Ovary (tissue), 9 donors: ENCODE data around the gene LRRTM4. TPM values are rescaled to one million over a fixed set of nuclear protein-coding genes. Genes with fewer than 3 reads are reported as not detected.

Source experiments
- DNase-seq, 5 donors: peaks; one replicate each; pipeline ENCODE4 v3.0.0-alpha.2; 2019 to 2020
- H3K27ac ChIP-seq, 2 donors: fragments of 200-600 bp; one replicate each; pipeline versions ENCODE4 v1.5.1 to v1.8.0; 2019 to 2022
- H3K27me3 ChIP-seq: fragments of 200-600 bp; one replicate; pipeline ENCODE4 v1.8.0; 2022
- H3K36me3 ChIP-seq: fragments of 200-600 bp; sonication (generic); one replicate; pipeline ENCODE4 v1.5.1; 2019
- H3K4me1 ChIP-seq: one replicate; pipeline ENCODE4 v1.8.1; 2013; ENCODE audit warnings: mild to moderate bottlenecking, moderate library complexity; ENCODE audit not compliant: insufficient read depth
- H3K4me3 ChIP-seq: fragments of 200-600 bp; sonication (generic); one replicate; pipeline ENCODE4 v1.5.1; 2017
- H3K9me3 ChIP-seq, 2 donors: fragments of 200-600 bp in 1 of 2; sonication (generic) in 1 of 2; one replicate each; pipeline versions ENCODE4 v1.5.1 to v1.8.1; 2013 to 2019; ENCODE audit warnings: mild to moderate bottlenecking in 1 of 2, moderate library complexity in 1 of 2
- CTCF ChIP-seq, 3 donors: fragments of 450-650 bp in 2 of 3; fragments of 200-600 bp in 1 of 3; IDR thresholded peaks; one replicate each; pipeline versions ENCODE4 v1.5.1 to v1.8.0; 2016 to 2022; ENCODE audit warnings: antibody characterized with exemption in 3 of 3, mild to moderate bottlenecking in 1 of 3
- EP300 ChIP-seq: sonication (generic); formaldehyde crosslinking; IDR thresholded peaks from one replicate; pipeline ENCODE4 v1.6.1; 2017; ENCODE audit warnings: antibody characterized with exemption
- POLR2A ChIP-seq: fragments of 450-650 bp; IDR thresholded peaks from one replicate; pipeline ENCODE4 v1.6.1; 2017; ENCODE audit warnings: antibody characterized with exemption, mild to moderate bottlenecking, moderate library complexity
- WGBS, 3 donors: extraction: QIAGEN DNeasy Blood & Tissue Kit in 1 of 3; methylation state at CpG; one replicate each; pipeline versions ENCODE4 v1.1.5 to v1.1.7; 2013 to 2017; 5-methylcytosine and 5-hydroxymethylcytosine counted together
- intact Hi-C, 4 donors: fragments of 100-400 bp; cut with DNase I; formaldehyde crosslinking; loops; one replicate each; pipeline versions ENCODE4 v1.11.0 to v1.15.1; 2022 to 2023
- polyA plus RNA-seq, 2 donors: library from polyadenylated mRNA; stranded (reverse); fragments of 200-250 nt in 1 of 2; fragments of 350-450 nt in 1 of 2; fragmentation: Illumina TruSeq in 1 of 2; extraction: RNeasy Lipid Tissue Mini Kit (QIAGEN cat#74804) in 1 of 2; gene quantifications; one replicate each; pipeline ENCODE4 v1.2.3, GENCODE V29; 2013 to 2014
- total RNA-seq, 7 donors: library from RNA; depleted of rRNA in 2 of 7; stranded (reverse); fragments of >200 nt in 2 of 7; fragmentation: NEBNext Ultra II Directional in 3 of 7; extraction: Animal tissue kit (Norgen Biotek cat#: 25700) in 3 of 7; gene quantifications; one replicate each; pipeline versions ENCODE4 v1.1.0 to v1.2.4, GENCODE V29; 2016 to 2023
- donor health status: DM: no; HTN: no; CAD: no; lungs with moderate emphysema.
- donor health status: DM: no; HTN: no; CAD: no.
- donor health status: Bipolar disorder and iron deficiency.
- donor health status: DM: yes; HTN: yes; CAD: no.
- donor health status: DM: no; HTN: no; CAD: no.
- donor health status: DM: yes; HTN: yes; CAD: no.

The LRRTM4 gene
- total and polyA plus RNA-seq, 9 donors = 0.01 to 2.2 (median 0.71) TPM; not detected in 2

DNA sequence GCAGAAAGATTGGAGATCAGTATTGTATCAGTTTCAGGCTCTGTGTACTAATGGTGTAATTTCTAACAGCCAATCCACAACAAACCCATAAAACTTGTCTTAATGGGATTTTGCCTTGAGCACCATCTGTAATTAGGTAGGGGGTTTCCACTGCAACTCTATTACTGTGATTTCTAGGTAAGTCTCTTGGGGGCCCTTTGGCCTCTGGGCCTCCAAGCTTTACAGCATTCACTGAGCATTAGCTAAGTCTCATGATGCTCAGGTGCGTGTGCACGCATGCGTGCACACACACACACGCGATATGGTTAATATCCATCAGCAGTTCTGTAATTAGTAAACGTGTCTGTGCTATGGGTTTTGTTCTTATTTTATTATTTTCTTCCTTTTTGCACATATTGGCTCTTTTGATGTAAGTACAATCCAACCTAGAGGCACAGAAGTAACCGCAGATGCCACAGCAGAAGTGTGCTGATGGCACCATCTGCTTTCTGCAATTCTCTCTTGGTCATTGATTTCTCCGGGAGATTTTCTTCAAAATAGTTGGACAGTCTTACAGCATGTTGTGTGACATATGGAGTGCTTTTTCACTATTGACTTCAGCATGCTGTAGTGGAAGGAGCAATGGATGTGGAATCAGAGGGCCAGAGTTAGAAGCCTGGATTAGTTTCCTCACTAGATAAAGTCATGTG is 592.0 kb downstream of the LRRTM4 start:
- no peaks in the 10 kb centered on the region for H3K9me3 ChIP-seq
- H3K4me3 ChIP-seq = no peak overlapping the region
- 90 to 96% (median 92%) methylated on average over 8 of the region's 8 CpGs for WGBS, 3 donors
- no peaks in the 10 kb centered on the region for H3K4me1 ChIP-seq
- no peaks in the 10 kb centered on the region for H3K36me3 ChIP-seq
- DNase-seq = no peak
- H3K27me3 ChIP-seq = no peaks in the 10 kb centered on the region
- TF ChIP-seq CTCF (IDR thresholded peaks at IDR 0.05) (no peak), POLR2A (no peak), EP300 (no peak)
- H3K27ac ChIP-seq = no peak overlapping the region
- intact Hi-C loops = no loop called here

GRCh38 chr2:76928026-76928425 is 594.1 kb downstream of the LRRTM4 start:
- intact Hi-C loops = no loop called here

GRCh38 chr2:76921006-76921405 is 601.2 kb downstream of the LRRTM4 start:
- WGBS, 3 donors = 81 to 88% (median 85%) methylated on average over 2 of the region's 2 CpGs
- H3K27ac ChIP-seq = no peak overlapping the region
- no peaks in the 10 kb centered on the region for H3K36me3 ChIP-seq
- intact Hi-C loops = no loop called here
- no peaks in the 10 kb centered on the region for H3K27me3 ChIP-seq
- DNase-seq = no peak
- H3K4me3 ChIP-seq = no peak overlapping the region
- TF ChIP-seq POLR2A = no peak
- TF ChIP-seq CTCF (IDR thresholded peaks at IDR 0.05) = no peak
- no peak for TF ChIP-seq EP300
- no peaks in the 10 kb centered on the region for H3K9me3 ChIP-seq
- H3K4me1 ChIP-seq = no peaks in the 10 kb centered on the region

More at GRCh38 chr2:76928026-76928425, 594.1 kb downstream of the LRRTM4 start:
- no peak for TF ChIP-seq CTCF (IDR thresholded peaks at IDR 0.05)
- TF ChIP-seq POLR2A = no peak
- TF ChIP-seq EP300 = no peak
- H3K36me3 ChIP-seq = no peaks in the 10 kb centered on the region
- no peaks in the 10 kb centered on the region for H3K27me3 ChIP-seq
- H3K4me1 ChIP-seq = no peaks in the 10 kb centered on the region
- H3K4me3 ChIP-seq = no peak overlapping the region
- no peaks in the 10 kb centered on the region for H3K9me3 ChIP-seq
- DNase-seq = no peak
- H3K27ac ChIP-seq = no peak overlapping the region

- TF ChIP-seq EP300 (no peak), POLR2A (no peak), CTCF (IDR thresholded peaks at IDR 0.05) (no peak)
- H3K27ac ChIP-seq = no peak overlapping the region
- intact Hi-C loops = no loop called here
- no peaks in the 10 kb centered on the region for H3K4me1 ChIP-seq
- H3K4me3 ChIP-seq = no peak overlapping the region
- H3K9me3 ChIP-seq = no peaks in the 10 kb centered on the region
- 67 to 78% (median 70%) methylated on average over 6 of the region's 6 CpGs for WGBS, 3 donors
- DNase-seq = no peak
- no peaks in the 10 kb centered on the region for H3K27me3 ChIP-seq
- H3K36me3 ChIP-seq = no peaks in the 10 kb centered on the region
These were observed 626.7 kb downstream of the LRRTM4 start for GRCh38 chr2:76895469-76895868.
